Esophagus squamous epithelium (tissue), 4 donors: Measurements from ENCODE around the gene SARNP.
"Not testable (repeated sequence)": the region's sequence is repeated elsewhere in the genome, so short reads cannot be mapped to it uniquely, and the experiment has no call there.

ENCODE experiments used
- POLR2A ChIP-seq, 4 donors: fragments of 450-650 bp; IDR thresholded peaks; one replicate each; pipeline ENCODE4 v1.6.1; 2017; ENCODE audit warnings: antibody characterized with exemption in 4 of 4, mild to moderate bottlenecking in 4 of 4, moderate library complexity in 3 of 4
- TF ChIP-seq, protein P1 (sequence below), 6 experiments: fragments of 450-650 bp in 4 of 6; fragments of 200-600 bp in 2 of 6; sonication (generic) in 2 of 6; IDR thresholded peaks; one replicate each; pipeline ENCODE4 v1.5.1; 2016 to 2019; ENCODE audit warnings: antibody characterized with exemption in 6 of 6, mild to moderate bottlenecking in 4 of 6, moderate library complexity in 4 of 6

DNA sequence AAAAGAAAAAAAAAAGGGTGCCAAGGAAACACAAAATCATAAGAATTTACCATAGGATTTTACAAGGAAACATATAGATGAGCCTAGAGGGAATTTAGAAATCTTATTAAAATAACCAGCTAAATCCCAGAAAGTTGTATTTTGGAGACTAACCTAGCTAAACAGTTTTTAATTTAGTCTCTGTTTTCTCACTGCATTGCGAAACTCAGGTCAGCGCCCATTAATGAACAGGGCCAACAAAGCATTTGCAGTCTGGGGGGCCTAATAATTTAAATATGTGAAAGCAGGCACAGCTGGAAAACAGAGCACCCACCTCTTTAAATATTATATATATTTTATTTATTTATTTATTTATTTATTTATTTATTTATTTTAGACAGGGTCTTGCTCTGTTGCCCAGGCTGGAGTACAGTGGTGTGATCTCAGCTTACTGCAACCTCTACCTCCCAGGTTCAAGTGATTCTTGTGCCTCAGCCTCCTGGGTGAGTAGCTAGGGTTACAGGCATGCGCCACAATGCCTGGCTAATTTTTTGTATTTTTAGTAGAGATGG, 49.0 kb upstream of the SARNP start:
- TF ChIP-seq, protein P1, sequence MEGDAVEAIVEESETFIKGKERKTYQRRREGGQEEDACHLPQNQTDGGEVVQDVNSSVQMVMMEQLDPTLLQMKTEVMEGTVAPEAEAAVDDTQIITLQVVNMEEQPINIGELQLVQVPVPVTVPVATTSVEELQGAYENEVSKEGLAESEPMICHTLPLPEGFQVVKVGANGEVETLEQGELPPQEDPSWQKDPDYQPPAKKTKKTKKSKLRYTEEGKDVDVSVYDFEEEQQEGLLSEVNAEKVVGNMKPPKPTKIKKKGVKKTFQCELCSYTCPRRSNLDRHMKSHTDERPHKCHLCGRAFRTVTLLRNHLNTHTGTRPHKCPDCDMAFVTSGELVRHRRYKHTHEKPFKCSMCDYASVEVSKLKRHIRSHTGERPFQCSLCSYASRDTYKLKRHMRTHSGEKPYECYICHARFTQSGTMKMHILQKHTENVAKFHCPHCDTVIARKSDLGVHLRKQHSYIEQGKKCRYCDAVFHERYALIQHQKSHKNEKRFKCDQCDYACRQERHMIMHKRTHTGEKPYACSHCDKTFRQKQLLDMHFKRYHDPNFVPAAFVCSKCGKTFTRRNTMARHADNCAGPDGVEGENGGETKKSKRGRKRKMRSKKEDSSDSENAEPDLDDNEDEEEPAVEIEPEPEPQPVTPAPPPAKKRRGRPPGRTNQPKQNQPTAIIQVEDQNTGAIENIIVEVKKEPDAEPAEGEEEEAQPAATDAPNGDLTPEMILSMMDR (IDR thresholded peaks at IDR 0.05): not testable (repeated sequence)
- TF ChIP-seq POLR2A (IDR thresholded peaks at IDR 0.05): not testable (repeated sequence)
